ENCODE results near the gene SMCHD1. TPM values are rescaled to one million over a fixed set of nuclear protein-coding genes. Genes with fewer than 3 reads are reported as not detected.
"Not testable (repeated sequence)": the region's sequence is repeated elsewhere in the genome, so short reads cannot be mapped to it uniquely, and the experiment has no call there.

SMCHD1 gene
- total RNA-seq, 1 donor from 2014 or later, result 144 TPM

DNA sequence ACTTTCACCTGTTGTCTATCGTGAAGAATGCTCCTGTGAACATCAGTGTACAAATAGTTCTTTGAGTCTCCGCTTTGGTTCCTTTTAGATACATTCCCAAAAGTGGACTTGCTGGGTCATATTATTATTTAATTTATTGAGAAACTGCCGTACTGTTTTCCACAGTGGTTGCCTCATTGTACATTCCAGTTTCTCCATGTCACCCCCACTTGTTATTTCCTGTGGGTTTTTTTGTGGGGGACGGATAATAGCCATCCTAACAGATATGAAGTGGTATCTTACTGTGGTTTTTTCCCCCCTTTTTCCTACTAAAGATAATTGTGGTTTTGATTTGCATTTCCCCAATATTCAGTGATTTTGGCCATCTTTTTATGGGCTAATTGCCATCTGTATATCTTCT lies 53.8 kb downstream of the SMCHD1 start:
- intact Hi-C loops (cut with micrococcal nuclease), result loop anchor here (10.0 kb wide), 1 partner anchor 55 kb away; no protein-coding TSS in a partner anchor

DNA sequence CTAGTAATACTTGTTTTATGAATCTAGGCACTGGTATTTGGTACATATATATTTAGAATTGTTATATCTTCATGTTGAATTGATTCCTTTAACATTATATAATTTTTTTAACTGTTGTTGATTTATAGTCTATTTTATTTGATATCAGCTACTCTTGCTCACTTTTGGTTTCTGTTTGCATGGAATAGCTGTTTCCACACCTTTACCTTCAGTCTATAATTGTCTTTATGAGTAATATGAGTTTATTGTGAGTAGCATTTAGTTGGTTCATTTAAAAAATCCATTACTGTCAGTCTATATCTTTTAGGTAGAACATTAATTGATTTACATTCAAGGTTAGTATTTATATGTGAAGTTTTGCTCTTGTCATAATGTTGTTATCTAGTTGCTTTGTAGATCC lies 58.6 kb downstream of the SMCHD1 start:
- intact Hi-C loops (cut with micrococcal nuclease), result no loop called here

DNA sequence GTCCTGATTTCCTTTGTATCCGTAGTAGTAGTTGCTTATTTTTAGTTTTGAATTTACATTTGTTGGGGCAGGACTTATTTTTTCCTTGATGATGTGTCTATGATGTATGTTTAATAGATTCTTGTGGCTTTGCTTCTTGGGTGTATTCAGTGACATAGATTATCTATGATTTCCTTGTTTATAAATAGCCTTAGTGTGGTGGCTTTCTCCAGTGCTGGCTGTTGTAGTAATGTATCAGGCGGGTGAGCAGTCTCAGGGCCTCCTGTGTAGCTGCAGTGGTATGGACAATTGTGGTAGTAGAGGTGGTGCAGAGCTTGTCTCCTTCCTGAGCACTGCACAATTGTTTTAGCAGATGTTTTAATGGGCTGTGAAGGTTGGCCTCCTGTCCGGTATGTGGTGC lies 60.5 kb downstream of the SMCHD1 start:
- intact Hi-C loops (cut with micrococcal nuclease), result no loop called here

GRCh38 chr18:2716394-2717326 lies 61.1 kb downstream of the SMCHD1 start:
- intact Hi-C loops (cut with micrococcal nuclease), result no loop called here

- intact Hi-C loops (cut with micrococcal nuclease), result no loop called here
These were observed 61.9 kb downstream of the SMCHD1 start for GRCh38 chr18:2717407-2717806.

GRCh38 chr18:2719040-2719439 lies 63.5 kb downstream of the SMCHD1 start:
- intact Hi-C loops (cut with micrococcal nuclease), result no loop called here

DNA sequence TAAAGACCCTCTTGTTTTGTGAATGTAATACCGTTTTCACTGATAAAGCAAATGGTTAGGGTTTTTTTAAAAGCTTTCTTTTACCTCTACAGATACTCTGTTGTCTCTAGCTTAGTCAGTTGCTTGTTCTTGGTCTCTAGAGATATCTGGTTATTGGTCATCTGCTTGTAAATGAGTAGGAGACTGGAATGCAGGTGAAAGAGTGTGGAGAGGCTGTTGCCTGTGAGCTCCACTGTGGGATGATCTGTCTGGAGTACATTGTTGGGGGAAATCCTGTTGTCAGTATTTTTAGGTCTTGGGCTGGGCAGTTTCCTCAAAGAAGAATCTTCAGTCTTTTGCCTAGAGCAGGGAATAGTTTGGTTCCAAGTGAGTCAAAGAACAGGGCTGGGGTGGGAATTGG lies 67.7 kb downstream of the SMCHD1 start:
- intact Hi-C loops (cut with micrococcal nuclease), result no loop called here

DNA sequence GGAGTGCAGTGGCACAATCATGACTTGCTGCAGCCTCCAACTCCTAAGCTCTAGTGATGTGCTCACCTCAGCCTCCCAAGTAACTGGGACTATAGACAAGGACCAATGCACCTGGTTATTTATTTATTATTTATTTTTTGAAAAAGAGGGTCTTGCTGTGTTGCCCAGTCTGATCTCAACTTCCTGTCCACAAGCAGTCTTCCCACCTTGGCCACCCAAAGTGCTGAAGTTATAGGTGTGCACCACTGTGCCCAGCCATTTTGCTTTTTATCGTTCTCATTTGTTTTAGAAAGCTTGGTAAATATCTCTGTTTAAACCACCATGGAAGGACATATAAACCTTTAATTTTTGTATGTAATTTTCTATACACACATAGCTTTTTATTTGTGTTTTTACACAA lies 74.2 kb downstream of the SMCHD1 start:
- intact Hi-C loops (cut with micrococcal nuclease), result no loop called here

- intact Hi-C loops (cut with micrococcal nuclease), result loop anchor here (5.0 kb wide), 1 partner anchor 35 kb away; no protein-coding TSS in a partner anchor
These were observed 81.3 kb downstream of the SMCHD1 start for GRCh38 chr18:2736823-2737222.

DNA sequence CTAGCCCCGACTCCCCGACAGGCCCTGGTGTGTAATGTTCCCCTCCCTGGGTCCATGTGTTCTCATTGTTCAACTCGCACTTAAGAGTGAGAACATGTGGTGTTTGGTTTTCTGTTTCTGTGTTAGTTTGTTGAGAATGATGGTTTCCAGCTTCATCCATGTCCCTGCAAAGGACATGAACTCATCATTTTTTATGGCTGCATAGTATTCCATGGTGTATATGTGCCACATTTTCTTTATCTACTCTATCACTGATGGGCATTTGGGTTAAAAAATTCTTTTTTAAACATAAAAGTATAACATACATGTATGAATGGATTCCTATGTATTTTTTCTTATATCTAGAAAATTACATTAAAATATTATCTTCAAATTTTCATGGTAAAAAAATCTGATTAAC lies 84.6 kb downstream of the SMCHD1 start:
- intact Hi-C loops (cut with micrococcal nuclease), result not testable (repeated sequence)

DNA sequence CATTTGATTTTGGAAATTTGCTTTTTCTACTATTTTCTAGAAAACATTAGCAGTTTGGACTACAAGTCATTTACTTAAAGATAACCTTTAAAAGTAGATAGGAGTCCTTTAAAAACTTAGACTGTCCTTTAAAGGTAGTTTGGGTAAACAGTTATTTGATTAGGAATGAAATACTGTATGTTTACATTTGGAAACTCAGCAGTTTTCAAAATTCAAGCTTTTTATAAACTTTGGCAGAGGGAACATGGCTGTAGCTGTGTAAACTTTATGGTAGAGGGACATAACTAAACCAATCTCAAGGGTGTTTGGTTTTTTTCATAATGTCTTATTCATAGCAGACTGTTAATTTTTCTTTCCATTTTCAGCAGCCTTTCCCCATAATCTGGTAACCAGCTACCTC lies 90.7 kb downstream of the SMCHD1 start:
- intact Hi-C loops (cut with micrococcal nuclease), result no loop called here

- intact Hi-C loops (cut with micrococcal nuclease), result no loop called here
These were observed 102.8 kb downstream of the SMCHD1 start for GRCh38 chr18:2758309-2758708.

GRCh38 chr18:2774669-2775068 lies 119.1 kb downstream of the SMCHD1 start:
- intact Hi-C loops (cut with micrococcal nuclease), result no loop called here

DNA sequence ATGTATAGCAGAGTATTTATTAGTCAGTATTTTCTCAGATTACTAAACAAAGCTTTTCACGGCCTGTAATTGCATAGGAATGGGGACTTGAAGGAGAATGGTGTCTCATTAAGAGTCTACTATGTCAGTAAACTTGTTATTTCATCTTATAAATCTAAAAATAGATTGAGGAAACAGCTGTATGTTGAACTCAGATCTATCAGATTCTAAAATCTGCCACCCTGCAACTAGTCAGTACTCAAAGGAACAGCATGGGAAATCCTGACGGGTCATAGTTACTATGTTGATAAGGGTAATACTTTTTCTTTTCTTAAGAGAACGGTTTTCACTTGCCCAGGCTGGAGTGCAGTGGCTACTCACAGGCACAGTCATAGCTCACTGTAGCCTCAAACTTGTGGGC lies 121.1 kb downstream of the SMCHD1 start:
- intact Hi-C loops (cut with micrococcal nuclease), result no loop called here

DNA sequence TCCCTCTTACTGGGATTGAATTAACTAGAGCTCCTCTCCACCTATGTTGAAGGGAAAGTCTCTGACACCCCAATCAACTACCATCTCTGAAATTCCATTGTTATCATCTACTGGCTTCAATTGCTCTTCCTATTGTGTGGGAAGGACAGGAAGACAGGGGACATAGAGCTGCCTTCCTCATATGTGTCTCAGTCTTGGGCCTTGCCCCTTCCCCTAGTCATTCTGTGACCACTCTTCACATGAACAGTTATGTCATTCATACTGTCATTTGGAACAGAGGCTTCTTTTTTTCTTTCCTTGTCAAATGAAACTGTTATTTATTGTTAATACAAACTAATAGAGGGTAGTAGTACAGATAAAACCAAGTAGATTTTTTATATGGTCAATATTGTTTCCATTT lies 121.7 kb downstream of the SMCHD1 start:
- intact Hi-C loops (cut with micrococcal nuclease), result no loop called here

DNA sequence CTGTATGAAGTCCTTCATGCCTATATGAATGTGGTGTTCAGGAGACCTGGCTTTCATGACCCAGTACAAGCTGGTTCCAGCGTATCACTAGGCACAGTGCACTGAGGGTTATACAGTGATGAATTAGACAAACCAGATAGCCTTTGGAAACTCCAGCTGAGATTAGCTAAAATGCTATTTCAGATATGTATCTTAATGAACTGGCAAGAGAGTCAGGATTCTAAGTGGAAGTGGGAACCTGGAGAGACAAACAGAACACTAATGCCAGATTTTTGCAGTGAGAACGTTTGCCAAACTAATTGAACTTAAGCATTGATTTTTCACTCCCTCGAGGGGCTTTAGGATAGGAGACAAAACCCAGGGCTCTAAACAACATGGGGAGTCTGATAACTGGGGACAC lies 125.2 kb downstream of the SMCHD1 start:
- intact Hi-C loops (cut with micrococcal nuclease), result no loop called here

GRCh38 chr18:2787225-2787624 lies 131.7 kb downstream of the SMCHD1 start:
- intact Hi-C loops (cut with micrococcal nuclease), result loop anchor here (5.0 kb wide), 1 partner anchor 120 kb away; no protein-coding TSS in a partner anchor

- intact Hi-C loops (cut with micrococcal nuclease), result no loop called here
These were observed 136.9 kb downstream of the SMCHD1 start for GRCh38 chr18:2792395-2792794.

DNA sequence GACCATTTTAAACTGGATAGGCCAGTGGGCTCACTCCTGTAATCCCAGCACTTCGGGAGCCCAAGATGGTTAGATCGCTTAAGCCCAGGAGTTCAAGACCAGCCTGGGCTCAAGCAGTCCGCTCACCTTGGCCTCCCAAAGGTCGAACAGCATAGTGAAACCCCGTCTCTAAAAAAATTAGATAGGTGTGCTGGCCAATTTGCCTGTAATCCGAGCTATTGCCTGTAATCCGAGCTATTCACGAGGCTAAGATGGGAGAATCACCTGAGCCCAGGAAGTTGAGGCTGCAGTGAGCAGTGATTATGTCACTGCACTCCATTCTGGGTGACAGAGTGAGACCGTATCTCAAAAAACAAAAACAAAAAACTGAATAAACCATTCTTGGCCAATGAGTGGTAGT lies 138.6 kb downstream of the SMCHD1 start:
- intact Hi-C loops (cut with micrococcal nuclease), result no loop called here

DNA sequence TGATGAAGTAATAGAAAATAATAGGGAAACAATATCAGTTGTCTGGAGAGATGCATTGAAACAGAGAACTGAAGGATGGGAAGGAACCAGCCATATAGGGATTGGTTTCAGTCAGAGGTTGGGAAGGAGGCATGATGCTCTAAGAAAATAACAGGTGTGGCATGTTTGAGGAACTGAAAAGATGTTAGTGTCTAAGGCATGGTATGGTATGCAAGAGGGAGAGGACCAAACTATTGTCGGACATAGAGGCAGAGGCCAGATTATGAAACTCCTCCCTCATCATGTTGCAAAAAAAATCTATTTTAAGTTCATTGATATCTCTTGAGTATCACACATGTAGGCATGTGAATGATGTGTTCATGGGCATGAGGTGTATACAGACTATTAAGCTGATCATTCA lies 142.4 kb downstream of the SMCHD1 start:
- intact Hi-C loops (cut with micrococcal nuclease), result no loop called here

DNA sequence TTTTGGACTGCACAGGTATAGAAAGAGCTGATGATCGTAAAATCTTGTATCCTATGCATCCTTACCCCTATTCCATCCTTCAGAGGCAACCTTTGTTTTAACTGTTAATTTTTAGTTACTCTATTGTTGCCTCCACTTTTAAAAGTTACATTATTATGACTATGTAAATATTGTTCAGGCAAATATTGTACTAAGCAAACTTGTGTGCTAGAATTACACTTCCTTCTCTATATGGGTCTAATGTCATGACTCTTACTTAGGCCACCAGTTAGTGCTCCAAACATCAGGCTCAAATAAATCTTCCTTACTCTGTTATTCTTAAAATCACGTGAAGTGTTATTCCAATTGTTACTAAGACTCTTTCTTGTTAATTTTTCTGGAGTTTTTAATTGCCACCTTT lies 143.8 kb downstream of the SMCHD1 start:
- intact Hi-C loops (cut with micrococcal nuclease), result no loop called here

GRCh38 chr18:2805970-2806943 lies 150.7 kb downstream of the SMCHD1 start:
- intact Hi-C loops (cut with micrococcal nuclease), result no loop called here
